ENCODE measurements around the gene PFKFB4.

GRCh38 chr3:48585411-48585810 is 28.8 kb upstream of the PFKFB4 start:
- TF ChIP-seq CTCF (IDR thresholded peaks at IDR 0.05; ENCODE audit: low read depth, low read length, poor library complexity, severe bottlenecking) (no peak), EZH2phosphoT487 (IDR thresholded peaks at IDR 0.05; ENCODE audit: borderline replicate concordance, low read length) (no peak)
